Calu3 (cell line): Measurements from ENCODE around the gene IDI1. TPM values are rescaled to one million over a fixed set of nuclear protein-coding genes. Genes with fewer than 3 reads are reported as not detected.

ENCODE experiments used
- BruUV-seq: library from RNA; stranded (reverse); fragments of 400-500 nt; replicated peaks from 2 replicates; lab custom pipeline; 2021; lab: Mats Ljungman, UMichigan
- CTCF ChIA-PET: fragments of 300-600 bp; sonication (Branson Sonifier 250); formaldehyde crosslinking; loops from one replicate; lab custom pipeline; 2022; ENCODE audit warnings: antibody characterized with exemption; lab: Charles Lee
- DNase-seq: peaks from one replicate; pipeline ENCODE4 v3.0.0; 2022
- H3K27ac Mint-ChIP-seq: one replicate; pipeline ENCODE4 v1.8.0; 2022; ENCODE audit warnings: mixed read lengths; ENCODE audit not compliant: unreplicated experiment
- H3K27me3 Mint-ChIP-seq: one replicate; pipeline ENCODE4 v1.8.0; 2022; ENCODE audit warnings: mixed read lengths; ENCODE audit not compliant: unreplicated experiment
- H3K36me3 Mint-ChIP-seq: one replicate; pipeline ENCODE4 v1.8.0; 2022; ENCODE audit warnings: mild to moderate bottlenecking, moderate library complexity, mixed read lengths; ENCODE audit not compliant: insufficient read depth, unreplicated experiment
- H3K4me1 Mint-ChIP-seq: one replicate; pipeline ENCODE4 v1.8.0; 2022; ENCODE audit warnings: mild to moderate bottlenecking, low read depth, mixed read lengths; ENCODE audit not compliant: unreplicated experiment
- H3K4me3 Mint-ChIP-seq: one replicate; pipeline ENCODE4 v1.8.0; 2022; ENCODE audit warnings: mild to moderate bottlenecking, low read depth, moderate library complexity, mixed read lengths; ENCODE audit not compliant: unreplicated experiment
- H3K9me3 Mint-ChIP-seq: one replicate; pipeline ENCODE4 v1.8.0; 2022; ENCODE audit warnings: low read depth, mixed read lengths; ENCODE audit not compliant: unreplicated experiment
- CTCF ChIP-seq: fragments of 200-600 bp; IDR thresholded peaks from one replicate; pipeline ENCODE4 v1.8.0; 2022; ENCODE audit warnings: antibody characterized with exemption; ENCODE audit not compliant: unreplicated experiment
- intact Hi-C: fragments of 100-400 bp; cut with micrococcal nuclease; formaldehyde crosslinking; loops from one replicate; pipeline ENCODE4 v1.10.0; 2022; ENCODE audit not compliant: unreplicated experiment
- total RNA-seq: library from RNA; stranded (reverse); gene quantifications from 2 replicates; pipeline ENCODE4 v1.2.3, GENCODE V29; 2022

The IDI1 gene
- total RNA-seq, 1 experiment from 2014 or later: 108 TPM

GRCh38 chr10:1003884-1004670, 44.8 kb downstream of the IDI1 start:
- intact Hi-C loops: no loop called here
- Mint-ChIP-seq H3K4me3 (no peak overlapping the region), H3K4me1 (peaks cover 12% of the 10 kb centered on the region), H3K36me3 (peaks cover 89% of the 10 kb centered on the region), H3K9me3 (no peaks in the 10 kb centered on the region), H3K27ac (no peak overlapping the region), H3K27me3 (no peaks in the 10 kb centered on the region)
- TF ChIP-seq CTCF: no peak
- BruUV-seq: no TSS peak
- DNase-seq: no peak
- CTCF ChIA-PET: no interaction called here

GRCh38 chr10:1002425-1003006, 46.4 kb downstream of the IDI1 start:
- H3K27ac Mint-ChIP-seq: no peak overlapping the region
- BruUV-seq: no TSS peak
- H3K27me3 Mint-ChIP-seq: no peaks in the 10 kb centered on the region
- no peak for TF ChIP-seq CTCF
- H3K4me3 Mint-ChIP-seq: no peak overlapping the region
- H3K4me1 Mint-ChIP-seq: peaks cover 12% of the 10 kb centered on the region
- peaks cover 89% of the 10 kb centered on the region for H3K36me3 Mint-ChIP-seq
- CTCF ChIA-PET: no interaction called here
- no peaks in the 10 kb centered on the region for H3K9me3 Mint-ChIP-seq
- intact Hi-C loops: no loop called here
- DNase-seq: no peak

GRCh38 chr10:997266-998022, 51.5 kb downstream of the IDI1 start:
- BruUV-seq: no TSS peak
- Mint-ChIP-seq H3K36me3 (peaks cover 95% of the 10 kb centered on the region), H3K27ac (no peak overlapping the region), H3K4me1 (peaks cover 10% of the 10 kb centered on the region), H3K27me3 (no peaks in the 10 kb centered on the region), H3K4me3 (no peak overlapping the region), H3K9me3 (no peaks in the 10 kb centered on the region)
- TF ChIP-seq CTCF: no peak
- DNase-seq: no peak
- CTCF ChIA-PET: no interaction called here
- intact Hi-C loops: no loop called here

GRCh38 chr10:996031-996430, 52.9 kb downstream of the IDI1 start:
- Mint-ChIP-seq H3K27ac (no peak overlapping the region), H3K36me3 (peaks cover 85% of the 10 kb centered on the region), H3K9me3 (no peaks in the 10 kb centered on the region), H3K27me3 (no peaks in the 10 kb centered on the region), H3K4me3 (no peak overlapping the region), H3K4me1 (peaks cover 9% of the 10 kb centered on the region)
- intact Hi-C loops: no loop called here
- CTCF ChIA-PET: no interaction called here
- no peak for TF ChIP-seq CTCF
- no peak for DNase-seq
- BruUV-seq: no TSS peak
